DMS 273 (cell line): ENCODE measurements around the gene B3GALT2.
"Not testable (repeated sequence)": the region's sequence is repeated elsewhere in the genome, so short reads cannot be mapped to it uniquely, and the experiment has no call there.

Source experiments
- DNase-seq: peaks from one replicate; lab custom pipeline; 2025; ENCODE audit not compliant: unreplicated experiment; lab: John Stamatoyannopoulos, UW

B3GALT2 gene

GRCh38 chr1:193185901-193186731, at the start of gene B3GALT2:
B3GALT2 (minus strand) TSS chr1:193186613; CDS start chr1:193181562, 5,051 bp downstream.
- DNase-seq, result peak; percentile 93

DNA sequence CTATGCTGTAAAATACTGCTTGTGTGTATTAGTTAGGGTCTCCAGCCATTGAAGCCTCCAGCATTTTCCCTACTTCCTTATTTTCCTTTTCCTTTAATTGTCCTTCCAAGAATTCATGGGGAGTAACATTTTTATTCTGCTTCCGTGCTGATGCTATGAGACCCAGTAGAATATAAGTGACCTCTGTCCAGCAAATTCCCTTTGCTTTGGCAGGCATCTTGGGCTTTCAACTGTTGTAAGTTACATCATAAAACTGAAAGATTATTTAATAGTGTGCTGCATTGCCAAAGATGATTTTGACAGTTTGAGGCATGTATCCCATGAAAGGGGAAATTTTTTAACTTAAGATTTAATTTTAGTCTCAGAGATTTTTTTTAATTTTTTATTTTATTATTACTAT, 48.1 kb upstream of the B3GALT2 start:
- DNase-seq, result no peak

DNA sequence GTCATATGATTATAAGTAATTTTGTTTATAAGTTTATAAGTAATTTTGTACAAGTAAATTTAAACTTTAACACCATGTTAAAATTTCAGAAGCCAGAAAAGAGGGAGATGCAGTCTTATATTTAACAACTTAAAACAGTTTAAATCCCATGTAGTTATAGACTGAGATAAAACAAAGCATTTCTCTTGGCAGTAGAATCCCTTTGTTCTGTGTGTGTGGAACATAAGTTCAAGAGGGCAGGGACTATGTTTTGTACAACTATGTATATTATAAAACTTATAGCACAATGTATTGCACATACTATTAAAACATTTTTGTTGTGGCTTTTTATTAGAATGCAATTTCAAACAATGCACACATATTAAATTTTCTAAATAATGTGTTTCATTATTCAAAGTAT, 44.7 kb upstream of the B3GALT2 start:
- not testable (repeated sequence) for DNase-seq

- DNase-seq, result no peak
Measured at GRCh38 chr1:193229136-193229535, 42.7 kb upstream of the B3GALT2 start.

- no peak for DNase-seq
Measured at GRCh38 chr1:193222056-193222615, 35.7 kb upstream of the B3GALT2 start.

DNA sequence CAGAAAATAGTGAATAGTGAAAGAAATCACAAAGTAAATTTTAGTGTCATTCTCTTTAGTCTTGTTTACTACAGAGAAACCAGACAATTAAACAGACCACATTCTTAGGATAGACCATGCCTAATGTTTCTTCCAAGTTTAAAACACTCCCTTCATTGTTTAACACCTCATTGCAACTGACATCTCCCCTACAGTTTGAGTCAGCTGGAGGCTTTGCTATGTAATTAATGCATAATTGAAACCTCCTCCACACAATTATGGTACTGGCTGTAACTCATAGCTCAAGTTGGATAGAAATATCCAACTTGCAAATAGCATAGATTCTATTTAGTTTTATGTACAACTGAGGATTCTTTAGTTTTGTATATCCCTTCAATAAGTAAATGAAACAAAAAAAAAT, 35.2 kb upstream of the B3GALT2 start:
- peak; percentile 15 for DNase-seq

GRCh38 chr1:193219391-193219790, 33.0 kb upstream of the B3GALT2 start:
- no peak for DNase-seq

- no peak for DNase-seq
Measured at GRCh38 chr1:193216920-193217319, 30.5 kb upstream of the B3GALT2 start.

DNA sequence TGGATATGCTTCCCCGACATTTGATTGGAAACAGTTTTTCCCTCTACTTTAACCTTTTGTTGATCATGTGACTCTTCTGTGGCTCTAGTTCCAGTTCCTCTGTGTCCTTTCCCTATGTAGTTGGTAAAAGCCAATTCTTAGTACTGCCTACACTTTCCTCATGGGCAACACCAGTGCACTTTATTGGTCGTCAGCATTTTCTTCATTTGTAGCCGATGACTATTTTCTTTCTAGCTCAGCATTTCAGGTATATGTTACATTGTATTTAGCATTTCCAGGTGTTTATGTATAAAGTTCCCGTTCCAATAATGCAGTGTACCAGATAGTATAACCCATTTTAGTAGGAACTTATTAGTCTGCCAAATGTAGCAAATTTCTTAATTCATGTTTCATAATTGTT, 27.6 kb upstream of the B3GALT2 start:
- no peak for DNase-seq

DNA sequence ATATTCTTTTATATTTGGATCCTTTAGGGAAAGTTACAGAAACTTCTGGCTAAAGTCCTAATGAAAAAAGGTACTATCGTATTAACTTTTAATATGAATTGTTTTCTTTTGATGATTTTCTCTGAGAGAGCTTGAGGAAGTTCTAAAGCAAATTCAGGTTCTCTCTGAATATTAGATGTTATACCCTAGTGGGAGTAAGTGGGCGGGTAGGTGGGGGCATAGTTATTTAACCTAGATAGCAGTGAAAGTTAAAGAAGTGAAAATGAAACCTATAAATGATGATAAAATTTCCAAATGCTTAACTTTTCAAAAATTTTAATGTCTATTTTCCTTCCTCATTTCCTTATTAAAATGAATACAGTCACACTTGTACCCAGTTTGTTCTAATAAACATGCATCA, 26.2 kb upstream of the B3GALT2 start:
- no peak for DNase-seq

DNA sequence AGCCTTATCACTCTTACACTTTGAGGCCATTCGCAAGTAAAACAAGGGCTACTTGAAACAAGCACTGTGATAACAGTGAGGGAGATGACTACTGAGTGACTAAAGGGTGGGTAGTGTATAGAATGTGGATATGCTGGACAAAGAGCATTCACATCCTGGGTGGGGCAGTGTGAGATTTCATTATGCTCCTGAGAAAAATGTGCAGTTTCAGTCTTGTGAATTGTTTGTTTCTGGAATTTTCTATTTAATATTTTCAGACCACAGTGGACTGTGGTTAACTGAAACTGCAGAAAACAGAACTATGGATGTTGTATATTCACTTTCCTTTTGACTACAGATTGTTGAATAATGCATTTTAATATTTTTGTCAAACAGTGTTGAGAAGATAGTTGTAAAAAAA, 25.1 kb upstream of the B3GALT2 start:
- DNase-seq, result no peak

- no peak for DNase-seq
Measured at GRCh38 chr1:193210996-193211395, 24.6 kb upstream of the B3GALT2 start.

GRCh38 chr1:193201021-193201420, 14.6 kb upstream of the B3GALT2 start:
- no peak for DNase-seq

GRCh38 chr1:193199940-193200339, 13.5 kb upstream of the B3GALT2 start:
- no peak for DNase-seq

- DNase-seq, result no peak
Measured at GRCh38 chr1:193192586-193192985, 6.2 kb upstream of the B3GALT2 start.

- peak; percentile 28 for DNase-seq
Measured at GRCh38 chr1:193190096-193190744, 3.8 kb upstream of the B3GALT2 start.

DNA sequence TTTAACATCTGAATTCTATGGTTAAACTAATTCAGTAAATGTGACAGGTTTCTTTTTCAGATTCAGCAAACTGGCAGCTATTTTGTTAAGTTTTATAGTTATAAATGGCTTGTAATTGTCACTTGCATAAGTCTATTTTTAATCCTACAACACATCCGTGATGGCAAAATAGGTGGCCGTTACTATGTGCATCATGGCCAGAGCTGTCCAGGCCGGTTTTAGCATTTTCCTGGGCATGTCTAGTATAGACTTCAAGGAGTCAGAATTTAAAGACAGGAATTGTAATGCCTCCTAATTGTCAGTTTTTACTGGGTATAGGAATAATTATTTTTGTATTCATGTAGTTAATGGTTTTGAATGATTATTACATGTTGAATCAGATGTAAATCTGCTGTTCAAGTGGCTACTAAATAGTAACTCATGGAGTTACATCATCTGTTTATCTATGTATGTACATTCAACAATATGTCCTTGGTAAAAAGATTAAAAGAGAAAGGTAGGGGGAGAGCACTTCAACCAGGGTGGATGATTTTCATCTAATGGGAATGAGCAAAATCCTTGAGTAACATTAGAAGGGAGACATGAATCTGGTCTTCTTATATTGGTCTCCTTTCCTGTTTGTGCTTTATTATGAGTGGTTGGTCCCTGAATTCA, 3.2 kb upstream of the B3GALT2 start:
- no peak for DNase-seq

DNA sequence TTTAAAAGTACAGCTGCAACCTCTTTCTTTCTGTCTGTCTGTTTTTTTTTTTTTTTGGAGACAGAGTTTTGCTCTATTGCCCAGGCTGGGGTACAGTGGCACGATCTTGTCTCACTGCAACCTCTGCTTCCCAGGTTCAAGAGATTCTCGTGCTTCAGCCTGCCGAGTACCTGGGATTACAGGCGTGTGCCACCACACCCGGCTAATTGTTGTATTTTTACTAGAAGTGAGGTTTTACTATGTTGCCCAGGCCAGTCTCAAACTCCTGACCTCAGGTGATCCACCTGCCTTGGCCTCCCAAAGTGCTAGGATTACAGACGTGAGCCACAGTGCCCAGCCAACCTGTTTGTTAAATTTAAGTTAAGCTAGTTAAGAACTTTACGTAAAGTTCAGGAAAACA, 2.5 kb upstream of the B3GALT2 start:
- DNase-seq, result not testable (repeated sequence)

- DNase-seq, result no peak
Measured at GRCh38 chr1:193187114-193187513, 701 bp upstream of the B3GALT2 start.

DNA sequence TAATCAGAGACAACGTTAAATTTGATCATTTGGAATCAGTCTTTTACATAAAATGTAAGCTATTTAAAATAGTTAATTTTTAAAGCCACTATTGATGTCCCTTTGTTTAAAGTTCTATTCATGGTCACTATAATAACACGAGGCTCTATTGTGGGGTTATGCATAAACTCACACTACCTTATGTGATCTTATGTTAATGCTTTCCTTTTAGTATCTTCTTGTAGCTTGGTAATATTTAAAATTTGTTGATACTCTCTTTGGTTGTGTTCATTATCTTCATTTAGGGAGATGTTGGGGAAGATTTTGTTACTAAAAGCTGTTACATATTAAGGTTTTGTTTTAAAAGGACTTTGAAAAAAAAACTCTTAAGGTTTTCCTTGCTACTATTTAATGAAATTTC, 1.2 kb downstream of the B3GALT2 start:
- peak; percentile 12 for DNase-seq

- DNase-seq, result no peak
Measured at GRCh38 chr1:193184776-193185175, 1.6 kb downstream of the B3GALT2 start.
